SK-N-SH treated with all-trans-retinoic acid at 6 μM for 48 hours (cell line): ENCODE results near the gene BPIFB6.

Experiments
- CREB5 ChIP-seq: fragments of 250-450 bp; sonication (Bioruptor Pico); IDR thresholded peaks from 2 replicates; pipeline ENCODE4 v1.5.1; 2020; ENCODE audit warnings: low read depth, mild to moderate bottlenecking, moderate library complexity
- CSRNP3 ChIP-seq: fragments of 250-450 bp; sonication (Bioruptor Pico); IDR thresholded peaks from 2 replicates; pipeline ENCODE4 v1.5.1; 2021; ENCODE audit warnings: mild to moderate bottlenecking, moderate library complexity
- GLIS3 ChIP-seq: fragments of 250-450 bp; sonication (Bioruptor Pico); IDR thresholded peaks from 2 replicates; pipeline ENCODE4 v1.5.0; 2020; ENCODE audit warnings: mild to moderate bottlenecking, moderate library complexity
- PATZ1 ChIP-seq: fragments of 250-450 bp; sonication (Bioruptor Pico); IDR thresholded peaks from 2 replicates; pipeline ENCODE4 v1.8.0; 2020; ENCODE audit warnings: mild to moderate bottlenecking, moderate library complexity, borderline replicate concordance
- PPARA ChIP-seq: fragments of 250-450 bp; sonication (Bioruptor Pico); IDR thresholded peaks from 2 replicates; pipeline ENCODE4 v1.5.0; 2020; ENCODE audit warnings: mild to moderate bottlenecking, borderline replicate concordance
- RARB ChIP-seq: fragments of 250-450 bp; sonication (Bioruptor Pico); IDR thresholded peaks from 2 replicates; pipeline ENCODE4 v1.8.0; 2021; ENCODE audit warnings: mild to moderate bottlenecking, moderate library complexity
- SNAI2 ChIP-seq: fragments of 250-450 bp; sonication (Bioruptor Pico); IDR thresholded peaks from 2 replicates; pipeline ENCODE4 v1.5.0; 2020; ENCODE audit warnings: mild to moderate bottlenecking, moderate library complexity
- TOX ChIP-seq: fragments of 250-450 bp; sonication (Bioruptor Pico); IDR thresholded peaks from 2 replicates; pipeline ENCODE4 v1.8.0; 2021; ENCODE audit warnings: mild to moderate bottlenecking, moderate library complexity, borderline replicate concordance
- ZC3H10 ChIP-seq: fragments of 250-450 bp; sonication (Bioruptor Pico); IDR thresholded peaks from 2 replicates; pipeline ENCODE4 v1.5.1; 2021; ENCODE audit warnings: mild to moderate bottlenecking, moderate library complexity
- ZFP3 ChIP-seq: fragments of 250-450 bp; sonication (Bioruptor Pico); IDR thresholded peaks from 2 replicates; pipeline ENCODE4 v1.5.0; 2020; ENCODE audit warnings: mild to moderate bottlenecking, moderate library complexity
- ZFP30 ChIP-seq: fragments of 450-650 bp; formaldehyde crosslinking; IDR thresholded peaks from 2 replicates; pipeline ENCODE4 v1.5.0; 2022; ENCODE audit warnings: mild to moderate bottlenecking, moderate library complexity
- ZNF565 ChIP-seq: fragments of 450-650 bp; formaldehyde crosslinking; conservative IDR thresholded peaks from 2 replicates; pipeline ENCODE4 v1.5.0; 2020; ENCODE audit warnings: low read depth, mild to moderate bottlenecking, moderate library complexity

- TF ChIP-seq RARB (no peak), ZFP30 (CRISPR knock-in tag) (no peak), ZC3H10 (CRISPR knock-in tag) (no peak), CREB5 (no peak), PATZ1 (CRISPR knock-in tag) (no peak), SNAI2 (no peak), PPARA (CRISPR knock-in tag) (no peak), ZFP3 (CRISPR knock-in tag) (no peak), ZNF565 (no peak), GLIS3 (no peak), TOX (CRISPR knock-in tag) (no peak), CSRNP3 (CRISPR knock-in tag) (no peak)
Measured at GRCh38 chr20:32984631-32985354, 46.7 kb upstream of the BPIFB6 start.
